HG03175 (cell line): ENCODE data around the gene SHANK1.

Experiments used
- ATAC-seq: cut with Tn5 transposase; IDR thresholded peaks from one replicate; pipeline ENCODE4 v1.9.1; 2021; ENCODE audit warnings: mild to moderate bottlenecking, moderate library complexity; ENCODE audit not compliant: unreplicated experiment

The SHANK1 gene

GRCh38 chr19:50693064-50693975 lies 26.3 kb downstream of the SHANK1 start:
- no peak for ATAC-seq

- no peak for ATAC-seq
Measured at GRCh38 chr19:50690439-50690838, 29.2 kb downstream of the SHANK1 start.

GRCh38 chr19:50688766-50689165 lies 30.8 kb downstream of the SHANK1 start:
- no peak for ATAC-seq

- no peak for ATAC-seq
Measured at GRCh38 chr19:50686310-50687032, 33.1 kb downstream of the SHANK1 start.

- peak; percentile 85 for ATAC-seq
Measured at GRCh38 chr19:50679177-50680125, 40.2 kb downstream of the SHANK1 start.

- ATAC-seq = no peak
Measured at GRCh38 chr19:50678323-50678722, 41.3 kb downstream of the SHANK1 start.

GRCh38 chr19:50677636-50678035 lies 42.0 kb downstream of the SHANK1 start:
- no peak for ATAC-seq

- ATAC-seq = no peak
Measured at GRCh38 chr19:50676625-50677197, 42.9 kb downstream of the SHANK1 start.

- ATAC-seq = no peak
Measured at GRCh38 chr19:50673118-50673517, 46.5 kb downstream of the SHANK1 start.

- ATAC-seq = no peak
Measured at GRCh38 chr19:50670102-50670380, 49.6 kb downstream of the SHANK1 start.

GRCh38 chr19:50669302-50670101 lies 50.1 kb downstream of the SHANK1 start:
- ATAC-seq = no peak

- no peak for ATAC-seq
Measured at GRCh38 chr19:50668879-50669278, 50.7 kb downstream of the SHANK1 start.

GRCh38 chr19:50668416-50668815 lies 51.2 kb downstream of the SHANK1 start:
- ATAC-seq = no peak

- no peak for ATAC-seq
Measured at GRCh38 chr19:50667759-50668231, 51.8 kb downstream of the SHANK1 start.

- ATAC-seq = no peak
Measured at GRCh38 chr19:50667177-50667758, 52.3 kb downstream of the SHANK1 start.

GRCh38 chr19:50666346-50667176 lies 53.0 kb downstream of the SHANK1 start:
- no peak for ATAC-seq

GRCh38 chr19:50664204-50664603 lies 55.4 kb downstream of the SHANK1 start:
- ATAC-seq = no peak

GRCh38 chr19:50663482-50663790 lies 56.2 kb downstream of the SHANK1 start:
- no peak for ATAC-seq
